IMR-90 (cell line): ENCODE results near the gene PRDX5.

ENCODE experiments used
- BHLHE40 ChIP-seq: fragments of 150-350 bp; IDR thresholded peaks from 2 replicates; pipeline ENCODE4 v1.6.1; 2016; ENCODE audit warnings: mild to moderate bottlenecking, low read depth, low read length
- CEBPB ChIP-seq: IDR thresholded peaks from 2 replicates; pipeline ENCODE4 v1.6.1; 2012; ENCODE audit warnings: low read depth, low read length, improper control_type of control experiment
- CTCF ChIP-seq: conservative IDR thresholded peaks from 2 replicates; pipeline ENCODE4 v1.5.1; 2012; ENCODE audit warnings: mild to moderate bottlenecking, low read depth, low read length, improper control_type of control experiment
- ELK1 ChIP-seq: fragments of 150-350 bp; IDR thresholded peaks from 2 replicates; pipeline ENCODE4 v1.6.1; 2016; ENCODE audit warnings: low read depth, mild to moderate bottlenecking, low read length, moderate library complexity, borderline replicate concordance
- MAZ ChIP-seq: IDR thresholded peaks from 2 replicates; pipeline ENCODE4 v1.6.1; 2012; ENCODE audit warnings: low read depth, mild to moderate bottlenecking, low read length, improper control_type of control experiment, moderate library complexity, borderline replicate concordance
- MXI1 ChIP-seq: IDR thresholded peaks from 2 replicates; pipeline ENCODE4 v1.6.1; 2012; ENCODE audit warnings: low read depth, mild to moderate bottlenecking, low read length, moderate library complexity, borderline replicate concordance
- NFE2L2 ChIP-seq: fragments of 150-350 bp; IDR thresholded peaks from 2 replicates; pipeline ENCODE4 v1.6.1; 2016; ENCODE audit warnings: low read depth, mild to moderate bottlenecking, low read length
- POLR2A ChIP-seq: IDR thresholded peaks from 2 replicates; pipeline ENCODE4 v1.6.1; 2012; ENCODE audit warnings: mild to moderate bottlenecking, low read depth, low read length
- RAD21 ChIP-seq: IDR thresholded peaks from 2 replicates; pipeline ENCODE4 v1.6.1; 2012; ENCODE audit warnings: low read length, improper control_type of control experiment
- RFX5 ChIP-seq: IDR thresholded peaks from 2 replicates; pipeline ENCODE4 v1.8.0; 2012; ENCODE audit warnings: low read depth, mild to moderate bottlenecking, low read length, moderate library complexity
- SMC3 ChIP-seq: fragments of 150-350 bp; IDR thresholded peaks from 2 replicates; pipeline ENCODE4 v1.6.1; 2016; ENCODE audit warnings: low read depth, mild to moderate bottlenecking, antibody characterized with exemption, low read length, moderate library complexity
- USF2 ChIP-seq: fragments of 150-350 bp; IDR thresholded peaks from 2 replicates; pipeline ENCODE4 v1.6.1; 2017; ENCODE audit warnings: mild to moderate bottlenecking, antibody characterized with exemption, low read length, low read depth

DNA sequence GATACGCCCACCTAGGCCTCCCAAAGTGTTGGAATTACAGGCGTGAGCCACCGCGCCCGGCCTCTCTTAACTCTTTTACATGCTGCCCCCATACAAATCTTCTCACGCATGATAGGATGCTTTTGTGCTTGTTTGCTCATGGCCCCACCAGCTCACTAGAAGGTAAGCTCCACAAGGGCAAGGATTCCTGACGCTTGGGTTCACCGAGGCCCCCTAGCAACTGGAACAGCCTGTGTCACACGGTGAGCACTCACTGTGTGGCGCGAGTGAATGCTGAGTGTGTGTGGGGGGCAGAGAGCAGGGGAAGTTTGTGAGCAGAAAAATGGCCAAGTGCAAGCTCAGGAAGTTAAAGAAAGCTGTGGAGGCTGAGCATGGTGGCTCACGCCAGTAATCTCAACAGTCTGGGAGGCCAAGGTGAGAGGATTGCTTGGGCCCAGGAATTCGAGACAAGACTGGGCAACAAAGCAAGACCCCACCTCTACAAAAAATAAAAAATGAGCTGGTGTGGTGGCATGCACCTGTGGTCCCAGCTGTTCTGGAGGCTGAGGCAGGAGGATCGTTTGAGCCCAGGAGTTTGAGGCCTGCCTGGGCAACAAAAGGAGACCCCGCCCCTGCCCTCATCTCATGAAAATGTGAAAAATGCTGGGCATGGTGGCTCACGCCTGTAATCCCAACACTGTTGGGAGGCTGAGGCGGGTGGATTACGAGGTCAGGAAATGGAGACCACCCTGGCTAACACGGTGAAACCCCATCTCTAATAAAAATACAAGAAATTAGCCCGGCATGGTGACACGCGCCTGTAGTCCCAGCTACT, 35.8 kb upstream of the PRDX5 start:
- TF ChIP-seq USF2 (no peak), CTCF (no peak), NFE2L2 (no peak), CEBPB (no peak), ELK1 (no peak), POLR2A (no peak), SMC3 (no peak), RFX5 (no peak), BHLHE40 (no peak), MXI1 (no peak), MAZ (no peak), RAD21 (no peak)
